HG03139 (cell line): ENCODE measurements around the gene NEDD4L.

Source experiments
- ATAC-seq: cut with Tn5 transposase; IDR thresholded peaks from one replicate; pipeline ENCODE4 v1.9.1; 2021; ENCODE audit not compliant: unreplicated experiment

NEDD4L gene

DNA sequence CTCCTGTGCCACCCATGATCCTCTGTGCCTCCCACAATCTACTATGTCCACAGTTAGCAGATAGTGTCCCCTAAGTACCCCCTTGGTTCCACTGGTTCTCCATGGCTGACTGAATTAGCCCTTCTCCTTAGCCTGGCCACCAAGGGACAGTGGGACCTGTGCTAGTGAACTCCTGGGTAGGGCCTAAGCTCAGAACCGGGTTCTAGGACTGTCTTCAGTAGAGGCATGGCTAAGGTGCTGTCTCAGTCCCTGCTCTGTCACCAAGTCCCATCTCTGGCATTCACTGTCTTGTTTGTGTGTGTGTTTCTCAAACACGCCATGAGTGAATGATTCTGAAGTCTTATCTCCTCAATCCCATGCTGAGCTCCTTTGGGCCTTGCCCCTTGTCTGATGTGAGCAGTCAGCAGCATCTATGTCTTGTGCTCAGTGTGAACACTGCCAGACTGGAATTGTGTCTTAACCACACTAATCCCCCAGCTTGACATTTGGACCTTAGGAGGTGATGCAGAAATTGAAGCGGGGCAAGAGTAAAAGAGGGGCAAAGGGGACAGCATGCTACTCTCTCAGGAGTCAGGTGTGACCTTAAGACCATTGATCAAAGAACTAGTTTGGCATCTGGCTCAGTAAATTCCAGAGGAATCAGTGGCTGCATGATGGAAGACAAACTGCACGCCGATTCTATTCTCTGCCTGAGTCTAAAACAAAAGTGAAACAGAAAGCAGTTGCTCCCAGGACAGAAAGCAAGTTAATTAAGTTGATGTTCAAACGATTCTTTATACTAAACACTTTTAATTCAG is 394.3 kb downstream of the NEDD4L start:
- ATAC-seq = peak; percentile 56

DNA sequence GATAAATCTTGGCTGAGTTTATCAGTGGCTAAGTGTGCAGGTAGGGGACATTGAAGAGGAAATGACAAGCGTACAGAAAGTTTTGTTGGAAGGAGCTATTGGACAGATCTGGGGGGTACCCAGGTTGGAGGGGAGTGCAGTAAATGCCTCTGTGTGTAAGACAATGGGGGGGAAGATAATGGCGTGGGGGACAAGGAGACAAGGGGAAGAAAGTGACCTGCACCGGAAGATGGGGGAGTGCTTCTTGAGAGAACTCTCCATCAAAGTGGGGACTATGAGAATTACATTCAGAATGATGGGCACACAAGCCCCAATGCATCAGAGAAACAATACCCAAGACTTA is 394.9 kb downstream of the NEDD4L start:
- ATAC-seq = peak; percentile 19

DNA sequence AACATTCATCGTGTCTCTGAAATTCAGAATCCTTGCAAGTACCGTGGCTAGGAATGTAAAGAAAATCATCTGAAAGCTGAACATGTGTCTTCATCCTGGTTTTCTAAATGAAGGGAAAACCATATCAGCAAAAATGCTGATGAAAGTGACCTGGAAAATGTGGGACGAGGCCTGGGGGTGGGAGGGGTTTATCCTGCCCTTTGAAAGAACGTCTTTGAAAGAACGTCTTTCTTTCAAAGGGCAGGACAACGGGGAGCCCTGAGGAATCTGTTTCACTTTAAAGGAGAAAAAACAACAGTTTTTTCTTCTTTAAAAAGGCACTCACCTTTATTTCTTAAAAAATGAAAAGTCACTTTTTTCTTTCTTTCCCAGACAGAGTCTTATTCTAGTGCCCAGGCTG is 399.6 kb downstream of the NEDD4L start:
- ATAC-seq = no peak

DNA sequence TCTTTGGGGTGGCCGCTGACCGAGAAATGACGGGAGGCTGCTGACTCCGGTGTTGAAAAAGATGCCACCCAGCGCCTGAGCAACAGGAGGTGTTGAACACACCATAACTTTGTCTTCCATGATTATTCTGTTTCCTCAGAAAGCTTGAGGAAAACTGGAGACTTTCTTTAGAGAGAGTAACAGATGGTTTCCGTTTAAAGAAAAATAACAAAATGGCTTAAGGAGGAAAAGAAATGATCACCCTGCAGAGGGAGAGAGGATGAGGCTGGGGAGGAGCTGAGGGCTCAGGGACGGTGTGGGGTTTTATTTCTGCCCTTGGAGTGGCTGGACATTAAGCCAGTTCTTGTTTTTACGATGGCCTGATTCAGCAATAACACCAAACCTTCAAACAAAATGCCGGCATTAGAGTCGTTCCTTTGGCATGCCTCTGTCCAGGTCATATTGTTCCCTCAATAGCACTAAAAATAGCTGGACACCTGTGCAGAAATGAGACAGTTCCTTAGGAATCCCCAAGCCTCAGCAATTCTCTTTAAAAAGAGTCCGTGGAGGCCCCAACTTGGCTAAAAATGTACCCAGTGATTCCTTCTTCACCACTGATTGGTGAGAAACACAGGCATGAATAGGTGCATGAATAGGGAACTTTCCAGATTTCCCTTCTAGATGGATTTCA is 402.5 kb downstream of the NEDD4L start:
- no peak for ATAC-seq

DNA sequence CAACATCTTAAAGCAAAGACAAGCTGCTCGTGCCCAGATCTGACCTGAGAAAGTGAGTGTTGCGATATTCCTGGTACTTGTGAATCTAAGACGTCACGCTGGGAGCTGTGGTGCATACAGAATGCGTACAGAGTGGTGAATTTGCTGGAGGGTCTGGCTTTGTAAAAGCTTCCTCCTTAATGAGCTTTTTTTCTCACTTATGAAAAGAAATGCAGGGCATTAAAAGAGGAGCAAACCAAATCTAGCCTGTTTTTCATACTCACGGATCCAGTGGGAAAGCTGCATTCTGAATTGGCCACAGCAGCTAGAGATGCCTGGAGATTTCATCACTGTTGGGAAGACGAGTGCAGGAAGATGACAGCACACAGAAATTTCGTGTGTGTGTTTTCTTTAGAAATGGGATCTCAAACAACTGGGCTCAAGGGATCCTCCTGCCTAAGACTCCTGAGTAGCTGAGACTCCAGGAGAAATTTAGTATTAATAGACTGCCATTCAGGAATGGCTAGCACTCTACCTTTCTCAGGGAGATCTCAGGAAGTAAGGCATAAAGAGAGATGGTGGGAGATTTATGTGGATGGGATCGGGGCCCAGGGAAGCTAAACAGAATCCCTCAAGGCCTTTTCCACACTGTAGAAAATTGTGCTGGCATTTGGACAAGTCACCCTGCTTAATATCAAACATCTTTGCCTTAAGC is 403.5 kb downstream of the NEDD4L start:
- ATAC-seq = no peak

DNA sequence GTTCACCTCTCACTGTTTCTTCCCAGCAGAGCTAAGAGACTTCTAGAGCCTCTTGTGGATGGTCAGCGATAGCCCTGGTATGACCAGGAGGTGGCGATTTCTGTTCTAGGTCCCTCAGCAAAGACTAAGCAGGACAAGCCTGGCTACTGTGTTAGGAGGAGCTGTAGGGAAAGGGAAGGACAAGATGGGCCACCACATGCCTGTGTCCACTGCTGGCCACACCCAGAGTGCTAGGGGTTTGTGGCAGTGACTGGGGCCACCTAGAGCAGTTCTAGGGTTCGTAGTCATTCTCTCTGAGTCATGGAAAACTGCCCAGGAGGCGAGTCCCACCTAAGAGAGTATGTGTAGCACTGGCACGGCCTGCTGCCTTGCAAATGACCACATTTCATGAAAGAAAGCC is 405.4 kb downstream of the NEDD4L start:
- ATAC-seq = no peak
